Esophagus squamous epithelium (tissue), 4 donors: ENCODE results near the gene UBE2U.

Source experiments
- POLR2A ChIP-seq, 4 donors: fragments of 450-650 bp; IDR thresholded peaks; one replicate each; pipeline ENCODE4 v1.6.1; 2017; ENCODE audit warnings: antibody characterized with exemption in 4 of 4, mild to moderate bottlenecking in 4 of 4, moderate library complexity in 3 of 4
- TF ChIP-seq, protein P1 (sequence below), 6 experiments: fragments of 450-650 bp in 4 of 6; fragments of 200-600 bp in 2 of 6; sonication (generic) in 2 of 6; IDR thresholded peaks; one replicate each; pipeline ENCODE4 v1.5.1; 2016 to 2019; ENCODE audit warnings: antibody characterized with exemption in 6 of 6, mild to moderate bottlenecking in 4 of 6, moderate library complexity in 4 of 6

DNA sequence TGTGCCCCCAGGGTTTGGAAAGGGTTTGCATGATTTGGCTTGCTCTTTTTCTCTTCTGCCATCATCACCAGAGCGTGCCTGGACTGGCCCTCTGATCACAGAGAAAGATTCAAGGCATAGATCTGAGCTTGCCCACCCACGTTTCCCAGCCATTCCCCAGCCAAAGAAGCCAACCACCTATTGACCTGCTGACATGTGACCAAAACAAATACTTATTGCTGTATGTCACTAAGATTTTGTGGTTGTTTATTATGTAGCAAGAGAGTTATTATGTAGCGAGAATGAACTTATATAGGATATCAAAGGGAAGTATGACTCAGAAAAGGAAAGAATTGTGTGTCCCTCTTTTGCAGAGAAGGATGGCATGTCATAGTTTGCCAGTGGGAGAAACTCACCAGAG, 59.9 kb downstream of the UBE2U start:
- TF ChIP-seq, protein P1, sequence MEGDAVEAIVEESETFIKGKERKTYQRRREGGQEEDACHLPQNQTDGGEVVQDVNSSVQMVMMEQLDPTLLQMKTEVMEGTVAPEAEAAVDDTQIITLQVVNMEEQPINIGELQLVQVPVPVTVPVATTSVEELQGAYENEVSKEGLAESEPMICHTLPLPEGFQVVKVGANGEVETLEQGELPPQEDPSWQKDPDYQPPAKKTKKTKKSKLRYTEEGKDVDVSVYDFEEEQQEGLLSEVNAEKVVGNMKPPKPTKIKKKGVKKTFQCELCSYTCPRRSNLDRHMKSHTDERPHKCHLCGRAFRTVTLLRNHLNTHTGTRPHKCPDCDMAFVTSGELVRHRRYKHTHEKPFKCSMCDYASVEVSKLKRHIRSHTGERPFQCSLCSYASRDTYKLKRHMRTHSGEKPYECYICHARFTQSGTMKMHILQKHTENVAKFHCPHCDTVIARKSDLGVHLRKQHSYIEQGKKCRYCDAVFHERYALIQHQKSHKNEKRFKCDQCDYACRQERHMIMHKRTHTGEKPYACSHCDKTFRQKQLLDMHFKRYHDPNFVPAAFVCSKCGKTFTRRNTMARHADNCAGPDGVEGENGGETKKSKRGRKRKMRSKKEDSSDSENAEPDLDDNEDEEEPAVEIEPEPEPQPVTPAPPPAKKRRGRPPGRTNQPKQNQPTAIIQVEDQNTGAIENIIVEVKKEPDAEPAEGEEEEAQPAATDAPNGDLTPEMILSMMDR (IDR thresholded peaks at IDR 0.05), result no peak
- no peak for TF ChIP-seq POLR2A (IDR thresholded peaks at IDR 0.05)
